GM19468 (cell line): Measurements from ENCODE around the gene IRF9.
"Not testable (repeated sequence)": the region's sequence is repeated elsewhere in the genome, so short reads cannot be mapped to it uniquely, and the experiment has no call there.

Source experiments
- ATAC-seq: cut with Tn5 transposase; IDR thresholded peaks from one replicate; pipeline ENCODE4 v1.9.1; 2021; ENCODE audit warnings: mild to moderate bottlenecking, moderate library complexity, moderate number of reproducible peaks; ENCODE audit not compliant: unreplicated experiment; ENCODE audit errors: extremely low read depth

The IRF9 gene

DNA sequence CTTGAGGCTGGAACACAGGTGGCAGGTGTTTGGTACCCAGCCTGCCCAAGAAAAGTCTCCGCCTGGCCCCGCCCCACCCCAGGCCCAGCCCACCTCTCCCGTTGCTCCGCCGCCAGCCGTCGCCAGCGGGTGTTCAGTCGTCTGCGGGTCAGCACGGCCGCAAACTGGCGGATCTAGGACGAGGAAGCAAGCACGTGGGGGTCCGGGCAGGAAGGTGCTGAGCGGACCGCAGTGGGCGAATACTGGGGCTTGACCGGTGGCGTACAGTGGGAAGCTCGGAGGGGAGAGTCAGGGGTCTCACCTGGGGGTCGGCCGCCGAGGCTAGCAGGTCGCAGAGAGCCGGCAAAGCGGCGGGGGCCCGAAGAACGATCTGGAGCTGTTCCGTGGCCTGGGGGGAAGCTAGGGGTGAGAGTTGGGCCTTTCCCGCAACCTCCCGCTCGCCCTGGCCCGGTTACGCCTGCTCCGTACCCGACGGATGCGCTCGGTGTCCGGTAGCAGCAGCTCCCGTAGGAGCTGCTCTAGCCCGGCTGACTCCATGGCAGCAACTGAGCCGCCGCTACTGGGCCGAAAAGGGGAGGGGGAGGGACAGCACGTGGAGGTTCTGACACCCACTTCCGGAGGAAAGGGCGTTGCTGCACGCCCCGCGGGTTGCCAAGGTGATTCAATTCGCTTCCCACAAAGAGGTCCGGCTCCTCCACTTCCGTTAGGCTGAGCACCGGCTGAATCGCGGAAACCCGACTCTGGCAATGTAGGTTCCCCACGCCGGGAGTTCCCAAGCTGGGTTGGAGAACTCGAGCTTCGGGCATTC, 27.4 kb downstream of the IRF9 start, which contains the start of gene IPO4:
IPO4 (minus strand) TSS at position 566 of the 808 bp plus-strand sequence; CDS start at position 537, 29 bp downstream.
- peak; percentile 76 for ATAC-seq

DNA sequence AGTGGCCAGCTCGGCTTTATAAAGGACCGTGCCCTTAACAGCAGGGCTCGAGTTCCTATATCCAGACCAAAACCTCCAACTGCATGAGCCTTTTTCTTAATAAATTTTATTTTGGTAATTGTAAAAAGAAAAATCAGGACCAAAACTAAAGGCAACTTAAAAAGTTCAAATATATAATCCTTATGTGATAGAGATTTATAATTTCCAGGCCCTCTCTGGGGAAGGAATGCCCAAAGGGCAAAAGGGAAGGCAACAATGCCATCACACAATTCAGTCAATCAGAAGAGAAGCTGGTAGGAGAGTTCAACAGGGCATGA, 28.0 kb downstream of the IRF9 start:
- ATAC-seq = no peak

DNA sequence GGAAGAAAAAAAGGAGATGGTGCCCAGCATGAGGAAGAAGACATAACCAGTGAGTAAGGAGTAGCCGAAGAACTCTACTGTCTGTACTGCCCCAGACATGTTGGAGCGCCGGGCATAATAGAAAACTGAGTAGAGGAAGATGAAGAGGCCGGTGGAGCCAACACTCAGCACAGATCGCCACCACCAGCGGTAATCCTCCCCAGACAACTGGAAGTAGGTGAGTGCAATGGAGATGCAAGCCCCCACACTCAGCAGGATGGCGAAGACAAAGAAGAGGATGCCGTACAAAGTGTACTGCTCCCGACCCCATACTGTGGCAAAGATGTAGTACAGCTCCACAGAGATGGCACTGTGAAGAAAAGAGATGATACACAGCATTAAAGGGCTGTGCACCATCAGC, 28.4 kb downstream of the IRF9 start:
- no peak for ATAC-seq

DNA sequence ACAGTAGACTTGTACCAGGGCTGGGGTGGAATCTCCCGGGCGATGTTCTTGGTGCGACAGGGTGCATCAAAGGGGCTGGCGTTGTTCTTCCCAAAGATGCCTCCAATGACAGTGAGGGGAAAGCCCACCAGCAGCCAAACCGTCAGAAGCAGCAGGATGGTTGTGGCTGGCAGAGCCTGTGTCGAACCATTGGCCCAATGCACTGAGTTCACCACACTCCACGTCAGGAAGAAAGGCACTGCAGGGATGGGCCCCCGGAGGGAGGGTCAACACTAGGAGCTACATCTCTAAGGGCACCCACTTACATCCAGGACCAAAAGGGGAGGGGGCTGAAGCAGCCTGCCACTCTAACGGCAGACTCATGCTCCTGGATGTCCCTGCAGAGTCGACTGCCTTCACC, 29.4 kb downstream of the IRF9 start:
- ATAC-seq = no peak

DNA sequence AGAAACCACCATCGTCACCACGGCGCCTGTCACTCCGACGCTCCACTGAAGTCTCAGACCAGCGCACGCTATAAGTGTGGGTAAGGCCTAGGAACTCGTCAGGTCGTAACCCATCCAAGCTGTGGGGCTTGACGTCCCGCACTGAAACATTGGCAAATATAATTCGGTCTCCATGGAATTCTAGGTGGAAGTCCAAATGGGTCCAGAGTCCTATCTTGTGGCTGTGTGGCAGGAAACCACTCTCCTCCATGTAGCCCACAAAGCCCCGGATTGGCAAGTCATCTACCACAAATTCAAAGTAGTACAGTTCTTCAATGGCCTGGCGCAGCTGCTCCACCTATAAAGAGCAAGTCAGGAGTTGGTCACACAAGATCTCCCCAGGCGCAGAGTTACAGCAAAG, 31.9 kb downstream of the IRF9 start:
- no peak for ATAC-seq

DNA sequence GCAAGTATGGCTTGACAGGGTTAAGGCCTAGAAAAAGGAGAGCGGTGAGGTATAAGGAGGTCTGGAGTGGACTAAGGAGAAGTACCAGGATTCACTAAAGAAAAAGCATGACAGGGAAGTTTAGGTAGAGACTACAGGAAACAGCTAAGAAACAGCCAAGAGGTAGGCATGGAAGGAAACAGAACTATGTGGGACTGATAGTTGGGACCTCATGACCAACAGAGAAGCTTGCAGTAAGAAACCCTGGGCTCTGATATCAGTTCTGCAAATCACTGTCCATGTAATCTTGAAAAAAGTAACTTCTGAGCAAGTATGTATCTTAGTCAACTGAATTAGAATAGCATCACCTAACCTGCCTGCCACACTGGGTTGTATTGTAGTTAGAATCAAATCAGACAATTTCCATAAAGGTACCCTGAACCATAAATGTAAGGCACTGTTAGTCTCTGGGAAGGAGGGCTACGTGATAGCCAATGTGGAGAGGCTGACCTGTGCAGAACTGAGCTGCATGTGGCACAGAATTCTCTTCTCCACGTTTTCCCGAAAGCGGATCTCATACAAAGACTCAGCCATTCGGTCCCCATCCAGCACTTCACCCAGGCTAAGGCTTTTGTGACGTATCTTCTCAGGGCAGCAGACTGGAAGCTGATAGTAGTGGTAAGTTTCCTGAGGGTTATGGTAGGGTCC, 33.3 kb downstream of the IRF9 start:
- ATAC-seq = no peak

DNA sequence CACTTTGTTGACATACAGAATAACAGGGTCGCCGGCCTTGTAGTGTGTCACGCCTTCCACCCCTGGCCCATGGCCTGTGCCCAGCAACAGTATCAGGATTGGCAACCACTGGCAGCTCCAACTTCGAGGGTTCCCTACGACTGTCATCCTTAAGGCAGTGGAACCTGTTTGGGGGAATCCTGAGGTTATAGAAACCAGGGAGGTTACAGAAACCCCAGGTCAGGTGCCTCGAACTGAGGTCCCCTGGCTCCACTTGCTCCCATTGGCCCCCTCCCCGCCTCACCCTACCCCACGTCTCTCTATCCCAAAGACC, 33.8 kb downstream of the IRF9 start:
- ATAC-seq = no peak

DNA sequence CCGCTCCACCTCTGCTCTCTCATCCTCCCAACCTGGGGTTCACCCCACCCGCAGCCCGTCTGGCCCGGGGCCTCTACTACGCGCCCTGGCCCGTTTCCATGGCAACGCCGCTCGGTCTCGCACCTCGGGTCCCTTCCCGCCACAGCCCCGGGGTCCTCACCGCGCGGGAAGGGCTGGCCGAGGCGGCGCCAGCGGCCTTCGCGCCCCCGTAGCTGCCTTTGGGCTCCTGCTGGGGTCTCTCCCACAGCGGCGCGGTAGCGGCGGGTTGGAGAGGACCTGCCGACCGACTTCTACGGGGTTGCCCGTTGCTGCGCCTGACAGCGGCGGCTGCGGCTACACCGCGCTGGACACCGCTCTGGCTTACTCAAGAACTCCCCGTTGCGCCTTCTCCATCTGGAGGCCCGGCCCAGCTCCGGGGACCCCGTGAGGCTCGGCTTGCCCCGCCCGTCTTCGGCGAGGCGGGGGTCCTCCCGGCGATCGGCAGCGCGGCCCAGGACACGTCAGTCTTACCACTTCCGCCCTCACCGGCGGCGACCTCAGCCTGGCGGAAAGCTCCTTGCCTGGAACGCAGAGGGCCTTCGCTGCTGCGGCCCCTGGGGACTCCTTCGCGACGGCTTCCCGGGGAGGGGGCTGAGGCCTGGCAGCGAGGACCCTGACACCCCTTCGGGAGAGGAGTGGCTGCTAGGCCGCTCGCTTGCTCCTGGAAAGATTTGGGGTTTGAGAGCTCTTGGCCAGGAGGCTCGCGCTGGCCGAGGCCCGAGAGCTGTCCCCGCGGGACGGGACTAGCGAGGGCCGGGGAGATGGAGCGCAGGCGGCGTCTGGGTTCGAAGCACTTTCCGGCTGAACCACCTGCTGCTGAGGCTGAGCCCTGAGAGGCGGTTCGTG, 34.4 kb downstream of the IRF9 start, which contains the start of gene TM9SF1:
TM9SF1 (minus strand) TSS at position 256 of the 885 bp plus-strand sequence. CDS start 422 bp downstream, outside the sequence.
- ATAC-seq = peak; percentile 63

DNA sequence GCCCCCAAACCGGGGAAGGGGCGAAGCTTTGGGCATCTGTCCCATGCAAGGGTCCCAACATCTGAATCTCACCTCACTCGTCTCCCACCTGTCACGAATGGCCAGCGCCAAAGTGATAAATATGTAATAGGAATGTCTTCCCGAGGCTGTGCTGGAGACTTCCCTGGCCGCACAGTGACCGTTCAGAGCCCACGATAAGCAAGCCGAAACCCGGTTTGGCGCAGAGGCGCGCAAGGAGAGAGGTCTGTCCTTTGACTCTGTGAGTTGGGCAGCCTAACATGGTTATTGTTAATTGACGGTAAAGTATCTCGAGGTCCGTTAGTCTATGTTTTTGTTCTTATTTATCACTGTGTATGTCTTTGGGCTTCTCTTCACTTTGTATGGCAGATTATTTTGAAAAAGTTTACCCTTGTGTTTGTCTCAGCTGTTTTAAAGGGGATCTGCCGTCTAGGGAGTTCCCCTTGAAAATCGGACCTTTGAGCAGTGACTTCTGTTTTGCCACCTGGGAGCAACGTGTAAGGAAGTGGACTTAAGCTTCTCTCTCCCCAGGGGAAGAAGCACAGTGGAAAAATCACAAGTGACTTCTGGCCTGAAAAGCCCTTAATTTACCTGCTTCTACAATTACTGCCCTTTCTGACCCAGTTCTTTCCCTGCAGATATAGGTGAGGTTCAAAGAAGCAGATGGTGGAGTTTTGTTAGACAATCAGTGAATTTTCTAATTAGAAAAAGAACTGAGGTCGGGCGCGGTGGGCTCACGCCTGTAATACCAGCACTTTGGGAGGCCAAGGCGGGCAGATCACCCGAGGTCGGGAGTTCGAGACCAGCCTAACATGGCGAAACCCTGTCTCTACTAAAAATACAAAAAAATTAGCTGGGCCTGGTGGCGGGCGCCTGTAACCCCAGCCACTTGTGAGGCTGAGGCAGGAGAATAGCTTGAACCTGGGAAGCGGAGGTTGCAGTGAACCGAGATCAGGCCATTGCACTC, 35.3 kb downstream of the IRF9 start:
- ATAC-seq = no peak

DNA sequence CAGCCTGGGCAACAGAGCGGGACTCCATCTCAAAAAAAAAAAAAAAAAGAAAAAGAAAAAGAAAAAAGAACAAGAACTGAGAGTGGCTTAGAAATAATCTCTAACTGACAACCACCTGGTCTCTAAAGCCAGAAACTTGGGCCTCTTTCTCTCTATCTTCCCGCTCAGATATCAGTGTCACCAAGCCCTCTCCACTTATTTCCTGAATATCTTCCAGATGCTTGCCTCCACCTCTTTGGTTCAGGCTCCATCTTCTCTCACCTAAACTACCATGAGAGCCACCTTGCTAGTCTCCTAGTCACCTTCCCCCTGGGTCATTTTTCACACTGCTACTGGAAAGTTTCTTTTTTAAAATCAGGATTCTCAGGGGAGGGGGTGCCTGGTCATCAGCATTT, 36.0 kb downstream of the IRF9 start:
- ATAC-seq = no peak

DNA sequence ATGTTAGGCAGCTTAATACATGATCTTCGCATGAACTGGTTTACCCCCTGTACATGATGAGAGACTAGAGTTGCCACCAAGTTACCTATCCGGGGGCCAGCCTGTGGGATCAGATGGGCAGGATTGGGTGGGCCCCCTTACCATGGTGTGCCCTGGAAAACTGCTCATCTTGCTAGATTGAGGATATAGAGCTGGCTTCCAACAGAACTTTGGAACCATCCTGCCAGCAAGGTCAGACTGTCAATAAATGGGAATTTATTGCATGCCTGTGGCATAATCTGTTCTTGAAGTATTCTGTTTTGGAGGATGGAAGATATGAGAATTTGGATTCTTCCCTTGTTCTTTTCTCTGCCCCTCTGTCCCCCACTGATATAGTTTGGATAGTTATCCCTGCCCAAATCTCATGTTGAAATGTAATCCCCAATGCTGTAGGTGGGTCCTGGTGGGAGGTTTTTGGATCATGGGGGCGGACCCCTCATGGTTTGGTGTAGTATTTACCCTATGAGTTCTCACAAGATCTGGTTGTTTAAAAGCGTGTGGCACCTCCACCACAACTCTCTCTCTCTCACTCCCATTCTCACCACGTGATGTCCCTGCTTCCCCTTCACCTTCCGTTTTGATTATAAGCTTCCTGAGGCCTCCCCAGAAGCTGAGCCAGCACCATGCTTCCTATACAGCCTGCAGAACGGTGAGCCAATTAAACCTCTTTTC, 37.9 kb downstream of the IRF9 start:
- no peak for ATAC-seq

DNA sequence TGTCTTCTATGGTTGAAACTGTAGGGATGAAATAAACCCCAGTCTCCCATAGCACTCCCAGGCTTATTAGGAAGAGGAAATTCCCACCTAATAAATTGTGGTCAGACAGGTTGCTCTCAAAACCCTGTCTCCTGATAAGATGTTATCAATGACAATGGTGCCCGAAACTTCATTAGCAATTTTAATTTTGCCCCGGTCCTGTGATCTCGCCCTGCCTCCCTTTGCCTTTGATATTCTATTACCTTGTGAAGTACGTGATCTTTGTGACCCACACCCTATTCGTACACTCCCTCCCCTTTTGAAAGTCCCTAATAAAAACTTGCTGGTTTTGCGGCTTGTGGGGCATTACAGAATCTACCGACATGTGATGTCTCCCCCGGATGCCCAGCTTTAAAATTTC, 41.5 kb downstream of the IRF9 start:
- ATAC-seq = not testable (repeated sequence)

DNA sequence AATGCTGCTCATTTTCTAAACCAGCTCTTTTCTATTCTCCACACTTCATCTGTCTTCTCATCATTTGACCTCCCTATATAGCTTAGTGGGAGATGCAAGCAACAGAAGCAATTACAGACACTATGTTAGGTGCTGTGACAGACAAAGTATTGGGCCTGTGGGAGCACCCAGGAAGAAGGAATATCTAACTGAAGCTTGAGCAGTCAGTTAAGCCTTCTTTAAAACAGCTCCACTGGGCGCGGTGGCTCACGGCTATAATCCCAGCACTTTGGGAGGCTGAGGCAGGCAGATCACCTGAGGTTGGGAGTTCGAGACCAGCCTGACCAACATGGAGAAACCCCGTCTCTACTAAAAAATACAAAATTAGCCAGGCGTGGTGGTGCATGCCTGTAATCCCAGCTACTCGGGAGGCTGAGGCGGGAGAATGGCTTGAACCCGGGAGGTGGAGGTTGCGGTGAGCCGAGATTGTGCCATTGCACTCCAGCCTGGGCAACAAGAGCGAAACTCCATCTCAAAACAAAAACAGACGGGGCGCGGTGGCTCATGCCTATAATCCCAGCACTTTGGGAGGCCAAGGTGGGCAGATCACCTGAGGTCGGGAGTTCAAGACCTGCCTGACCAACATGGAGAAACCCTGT, 42.3 kb downstream of the IRF9 start:
- ATAC-seq = not testable (repeated sequence)

DNA sequence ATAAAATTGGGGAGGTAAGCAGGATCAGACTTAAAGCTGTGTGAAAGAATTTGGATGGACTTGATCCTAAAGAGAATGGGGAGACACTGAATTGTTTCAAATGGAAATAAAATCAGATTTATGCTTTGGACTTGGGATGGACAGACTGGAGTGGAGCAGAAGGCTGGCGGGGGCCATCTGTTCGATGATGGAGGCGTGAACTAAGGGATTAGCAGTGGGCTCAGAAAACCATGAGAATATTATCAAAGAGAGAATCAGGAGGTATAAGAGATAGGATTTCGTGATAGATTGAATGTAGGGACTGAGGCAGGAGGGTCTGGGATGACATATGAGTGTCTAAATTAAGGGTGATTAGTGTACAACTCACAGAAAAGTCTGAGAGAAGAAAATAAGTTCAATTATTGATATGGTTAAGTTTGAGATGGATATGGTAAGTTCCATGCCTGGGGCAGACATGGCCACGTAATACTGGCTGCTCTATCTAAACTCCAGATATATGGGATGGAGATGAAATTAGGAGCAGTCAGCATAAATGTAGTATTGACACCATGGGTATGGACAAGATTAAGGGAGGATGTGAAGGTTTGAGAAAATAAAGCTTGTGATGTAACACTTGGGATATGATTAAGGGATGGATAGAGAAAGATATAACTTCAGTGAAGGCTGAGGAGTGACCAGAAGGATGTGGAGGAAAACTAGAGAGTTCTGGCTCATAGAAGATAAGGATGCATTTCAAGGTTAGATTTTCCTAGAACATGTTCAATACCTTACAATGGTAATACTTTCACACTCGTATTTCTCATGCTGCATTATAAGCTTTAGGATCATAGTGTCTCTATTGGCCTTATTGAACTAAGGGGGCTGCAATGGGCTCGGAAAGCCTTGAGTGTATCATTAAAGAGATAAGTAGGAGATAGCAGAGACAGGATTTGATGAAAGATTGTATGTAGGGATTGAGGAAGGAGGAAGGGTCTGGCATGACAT, 43.4 kb downstream of the IRF9 start:
- ATAC-seq = no peak

DNA sequence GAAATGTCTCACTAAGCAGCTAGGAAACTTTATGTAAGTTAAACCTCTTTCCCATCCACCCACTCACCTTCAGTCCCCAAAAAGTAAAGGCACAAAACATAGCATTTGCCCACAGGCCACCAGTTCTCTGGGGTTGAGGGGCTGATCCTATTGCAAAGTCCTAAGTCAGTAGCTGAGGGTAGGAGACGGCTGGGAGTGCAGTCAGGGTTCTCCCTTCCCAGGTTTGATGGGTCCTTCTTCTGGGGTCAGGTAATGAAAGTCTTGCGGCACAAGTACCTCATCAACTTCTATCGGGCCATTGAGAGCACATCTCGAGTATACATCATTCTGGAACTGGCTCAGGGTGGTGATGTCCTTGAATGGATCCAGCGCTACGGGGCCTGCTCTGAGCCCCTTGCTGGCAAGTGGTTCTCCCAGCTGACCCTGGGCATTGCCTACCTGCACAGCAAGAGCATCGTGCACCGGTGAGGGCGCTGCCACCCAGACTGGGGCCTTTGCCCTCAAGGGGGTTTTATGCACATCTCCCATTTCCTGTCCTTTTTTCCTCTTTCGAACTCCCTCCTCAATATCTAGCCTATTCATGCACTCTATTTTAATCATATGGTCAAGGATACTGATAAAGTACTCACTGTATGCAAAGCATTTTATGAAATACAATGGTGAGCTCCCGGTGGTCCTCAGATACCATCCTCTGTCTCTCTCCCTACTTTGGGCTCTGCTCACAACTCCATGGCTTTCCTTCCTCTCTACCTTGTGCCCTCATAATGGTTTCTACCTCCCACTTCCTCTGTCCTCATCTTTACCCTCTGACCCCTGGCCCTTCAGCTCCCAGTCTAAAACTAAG, 45.4 kb downstream of the IRF9 start:
- ATAC-seq = no peak

DNA sequence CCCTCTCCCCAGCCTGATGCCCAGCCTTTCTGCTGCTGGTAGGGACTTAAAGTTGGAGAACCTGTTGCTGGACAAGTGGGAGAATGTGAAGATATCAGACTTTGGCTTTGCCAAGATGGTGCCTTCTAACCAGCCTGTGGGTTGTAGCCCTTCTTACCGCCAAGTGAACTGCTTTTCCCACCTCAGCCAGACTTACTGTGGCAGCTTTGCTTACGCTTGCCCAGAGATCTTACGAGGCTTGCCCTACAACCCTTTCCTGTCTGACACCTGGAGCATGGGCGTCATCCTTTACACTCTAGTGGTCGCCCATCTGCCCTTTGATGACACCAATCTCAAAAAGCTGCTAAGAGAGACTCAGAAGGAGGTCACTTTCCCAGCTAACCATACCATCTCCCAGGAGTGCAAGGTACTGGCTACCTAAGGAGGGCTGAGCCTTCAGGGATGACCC, 46.1 kb downstream of the IRF9 start:
- no peak for ATAC-seq

DNA sequence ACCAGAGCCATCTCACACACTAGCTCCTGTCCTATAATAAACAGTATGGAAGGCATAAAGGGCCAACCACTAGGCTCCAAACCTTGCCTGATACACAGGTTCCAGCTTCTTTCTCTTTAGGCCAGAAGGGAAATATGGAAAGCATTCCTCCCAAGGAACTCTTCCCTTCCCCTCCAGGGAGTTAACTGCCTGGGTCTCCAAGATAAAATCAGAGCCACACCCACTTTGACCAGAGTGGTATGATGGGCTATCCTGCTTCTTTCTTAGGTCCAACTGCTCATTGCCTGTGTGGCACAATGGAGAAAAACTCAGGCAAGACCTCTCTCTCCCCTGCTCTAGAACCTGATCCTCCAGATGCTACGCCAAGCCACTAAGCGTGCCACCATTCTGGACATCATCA, 46.6 kb downstream of the IRF9 start:
- no peak for ATAC-seq
